Brain microvascular endothelial cell (primary cell): Measurements from ENCODE around the gene TMEM135.

Experiments used
- DNase-seq: peaks from one replicate; pipeline ENCODE4 v3.0.0-alpha.2; 2020
- H3K27ac ChIP-seq: fragments of 250-450 bp; sonication (Bioruptor Pico); 2 replicates; pipeline ENCODE4 v1.5.1; 2020; ENCODE audit warnings: mild to moderate bottlenecking, moderate library complexity
- H3K27me3 ChIP-seq: fragments of 250-450 bp; sonication (Bioruptor Pico); replicated peaks from 2 replicates; pipeline ENCODE4 v1.5.1; 2020; ENCODE audit warnings: mild to moderate bottlenecking
- H3K36me3 ChIP-seq: fragments of 250-450 bp; sonication (Bioruptor Pico); replicated peaks from 2 replicates; pipeline ENCODE4 v1.5.1; 2020; ENCODE audit warnings: mild to moderate bottlenecking
- H3K4me3 ChIP-seq: 2 replicates; pipeline ENCODE4 v1.5.1; 2011; ENCODE audit warnings: low read depth, mild to moderate bottlenecking, control low read depth, low read length, moderate library complexity
- in situ Hi-C: cut with HindIII; loops from 2 replicates; pipeline ENCODE4 v1.10.0; 2017; ENCODE audit warnings: low sequenced_read_pairs, low pct_ligation_motif_present
- TF ChIP-seq, protein P1 (sequence below): IDR thresholded peaks from 2 replicates; pipeline ENCODE4 v1.5.1; 2011; ENCODE audit warnings: low read depth, mild to moderate bottlenecking, moderate library complexity, low read length, control low read depth, inconsistent platforms; ENCODE audit errors: missing control alignments

TMEM135 gene

DNA sequence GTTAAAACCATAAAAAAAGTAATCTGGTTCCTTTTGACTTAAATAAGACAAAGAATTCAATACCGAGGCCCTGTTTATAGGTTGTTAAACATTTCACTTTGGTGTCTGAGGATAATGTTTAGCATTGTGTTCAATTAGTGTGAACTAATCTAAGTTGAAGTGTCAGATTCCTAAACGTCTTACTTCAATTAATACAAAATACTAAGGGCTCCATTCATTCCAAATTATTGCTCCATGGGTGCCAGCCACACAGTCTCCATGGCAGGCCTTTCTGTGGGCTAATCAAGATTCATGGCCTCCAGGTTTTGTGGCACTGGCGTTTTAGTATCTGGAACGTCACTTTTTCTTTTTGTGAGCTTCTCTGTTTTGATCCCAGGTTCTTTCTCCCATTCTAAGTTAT is 89.4 kb downstream of the TMEM135 start:
- no peaks in the 10 kb centered on the region for H3K36me3 ChIP-seq
- no peak for DNase-seq
- TF ChIP-seq, protein P1, sequence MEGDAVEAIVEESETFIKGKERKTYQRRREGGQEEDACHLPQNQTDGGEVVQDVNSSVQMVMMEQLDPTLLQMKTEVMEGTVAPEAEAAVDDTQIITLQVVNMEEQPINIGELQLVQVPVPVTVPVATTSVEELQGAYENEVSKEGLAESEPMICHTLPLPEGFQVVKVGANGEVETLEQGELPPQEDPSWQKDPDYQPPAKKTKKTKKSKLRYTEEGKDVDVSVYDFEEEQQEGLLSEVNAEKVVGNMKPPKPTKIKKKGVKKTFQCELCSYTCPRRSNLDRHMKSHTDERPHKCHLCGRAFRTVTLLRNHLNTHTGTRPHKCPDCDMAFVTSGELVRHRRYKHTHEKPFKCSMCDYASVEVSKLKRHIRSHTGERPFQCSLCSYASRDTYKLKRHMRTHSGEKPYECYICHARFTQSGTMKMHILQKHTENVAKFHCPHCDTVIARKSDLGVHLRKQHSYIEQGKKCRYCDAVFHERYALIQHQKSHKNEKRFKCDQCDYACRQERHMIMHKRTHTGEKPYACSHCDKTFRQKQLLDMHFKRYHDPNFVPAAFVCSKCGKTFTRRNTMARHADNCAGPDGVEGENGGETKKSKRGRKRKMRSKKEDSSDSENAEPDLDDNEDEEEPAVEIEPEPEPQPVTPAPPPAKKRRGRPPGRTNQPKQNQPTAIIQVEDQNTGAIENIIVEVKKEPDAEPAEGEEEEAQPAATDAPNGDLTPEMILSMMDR: no peak
- H3K27me3 ChIP-seq: no peaks in the 10 kb centered on the region
- no peak overlapping the region for H3K27ac ChIP-seq
- in situ Hi-C loops: no loop called here
- H3K4me3 ChIP-seq: no peak overlapping the region

DNA sequence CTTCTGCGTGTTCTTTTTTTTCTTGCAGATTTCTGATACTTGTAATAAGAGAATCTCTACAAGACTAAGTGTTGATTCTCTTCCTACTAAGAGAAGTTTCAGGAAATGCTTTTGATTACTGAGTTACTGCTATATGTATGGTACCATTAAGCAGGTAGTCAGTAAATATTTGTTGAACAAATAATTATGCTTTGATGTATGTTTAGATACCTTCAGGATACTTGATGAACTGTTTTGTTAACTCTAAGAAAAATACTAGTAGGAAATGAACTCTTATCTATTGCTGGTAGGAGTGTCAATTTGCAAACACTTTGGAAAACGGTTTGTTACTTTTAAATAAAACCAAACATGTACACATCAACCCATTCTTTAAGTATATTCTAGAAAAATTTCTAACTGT is 90.6 kb downstream of the TMEM135 start:
- in situ Hi-C loops: no loop called here
- Histone ChIP-seq H3K36me3 (no peaks in the 10 kb centered on the region), H3K27ac (no peak overlapping the region), H3K27me3 (no peaks in the 10 kb centered on the region), H3K4me3 (no peak overlapping the region)
- no peak for DNase-seq
- TF ChIP-seq, protein P1: no peak

DNA sequence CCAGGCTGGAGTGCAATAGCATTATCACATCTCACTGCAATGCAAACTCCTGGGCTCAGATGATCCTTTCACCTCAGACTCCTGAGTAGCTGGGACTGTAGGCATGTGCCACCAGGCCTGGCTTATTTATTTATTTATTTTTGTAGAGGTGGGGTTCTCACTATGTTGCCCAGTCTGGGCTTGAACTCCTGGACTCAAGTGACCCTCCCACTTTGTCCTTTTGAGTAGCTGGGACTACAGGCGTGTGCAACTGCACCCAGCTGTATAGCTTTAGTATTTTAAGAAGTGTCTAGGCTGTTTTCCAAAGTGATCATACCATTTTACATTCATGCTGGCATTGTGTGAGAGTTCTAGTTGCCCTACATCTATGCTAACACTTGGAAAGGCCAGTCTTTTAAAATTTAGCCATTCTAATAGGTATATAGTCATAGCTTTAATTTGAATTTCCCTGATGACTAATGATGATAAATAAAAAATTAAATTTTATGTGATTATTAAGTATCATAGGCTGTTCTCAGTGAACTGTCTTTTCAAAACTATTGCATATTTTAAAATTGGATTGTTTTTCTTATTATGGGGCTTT is 96.9 kb downstream of the TMEM135 start:
- Histone ChIP-seq H3K36me3 (no peaks in the 10 kb centered on the region), H3K27me3 (no peaks in the 10 kb centered on the region), H3K4me3 (no peak overlapping the region), H3K27ac (no peak overlapping the region)
- in situ Hi-C loops: no loop called here
- DNase-seq: no peak
- TF ChIP-seq, protein P1: no peak

DNA sequence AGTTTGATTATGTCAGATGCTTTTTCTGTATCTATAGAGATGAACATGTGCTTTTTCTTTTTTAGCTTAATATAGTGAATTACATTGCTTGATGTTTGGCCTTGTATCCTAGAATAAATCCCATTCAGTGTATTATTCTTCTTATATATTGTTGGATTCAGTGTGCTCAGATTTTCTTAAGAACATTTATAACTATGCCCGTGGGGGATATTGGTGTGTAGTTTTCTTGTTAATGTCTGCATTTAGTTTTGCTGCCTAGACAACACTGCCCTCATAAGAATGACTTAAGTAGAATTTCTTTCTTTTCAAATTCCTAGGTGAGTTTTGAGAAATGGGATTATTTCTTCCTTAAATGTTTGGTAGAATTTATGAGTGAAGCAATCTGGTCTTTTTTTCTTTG is 98.5 kb downstream of the TMEM135 start:
- TF ChIP-seq, protein P1: no peak
- DNase-seq: no peak
- Histone ChIP-seq H3K27me3 (no peaks in the 10 kb centered on the region), H3K36me3 (no peaks in the 10 kb centered on the region), H3K4me3 (no peak overlapping the region), H3K27ac (no peak overlapping the region)
- in situ Hi-C loops: no loop called here

DNA sequence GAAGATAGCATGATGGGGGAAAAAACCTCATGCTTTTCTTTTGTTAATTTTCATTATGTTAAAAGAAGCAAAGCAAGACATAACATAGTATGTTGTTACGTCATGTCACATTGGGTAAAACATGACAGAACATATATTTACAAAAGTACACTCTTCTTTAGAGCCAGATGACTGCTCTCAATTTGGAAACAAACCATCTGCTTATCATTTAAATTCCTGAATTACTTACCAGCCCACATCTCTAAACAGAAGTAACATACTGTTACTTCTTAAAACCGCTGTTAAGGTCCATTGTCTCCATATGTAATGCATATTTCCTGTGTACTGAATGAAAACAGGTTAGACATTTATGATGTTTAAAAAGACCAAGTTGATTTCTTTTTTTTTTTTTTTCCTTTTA is 100.0 kb downstream of the TMEM135 start:
- Histone ChIP-seq H3K36me3 (no peaks in the 10 kb centered on the region), H3K27me3 (no peaks in the 10 kb centered on the region), H3K27ac (no peak overlapping the region), H3K4me3 (no peak overlapping the region)
- no peak for DNase-seq
- in situ Hi-C loops: no loop called here
- TF ChIP-seq, protein P1: no peak

DNA sequence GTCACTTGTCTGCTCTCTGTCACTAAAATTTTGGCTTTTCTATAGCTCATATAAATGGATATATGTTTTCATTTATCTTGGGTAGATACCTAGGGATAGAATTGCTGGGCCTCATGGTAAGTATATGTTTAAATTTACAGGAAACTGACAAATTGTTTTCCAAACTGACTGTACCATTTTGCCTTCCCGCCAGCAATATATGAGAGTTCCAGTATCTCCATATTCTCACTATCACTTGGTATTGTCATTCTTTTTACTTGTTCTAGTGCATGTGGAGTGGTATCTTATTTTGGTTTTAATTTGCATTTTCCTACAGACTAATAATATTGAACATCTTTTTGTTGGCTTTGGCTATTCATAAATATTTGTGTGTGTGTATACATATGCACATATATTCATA is 101.7 kb downstream of the TMEM135 start:
- H3K27me3 ChIP-seq: no peaks in the 10 kb centered on the region
- H3K36me3 ChIP-seq: no peaks in the 10 kb centered on the region
- in situ Hi-C loops: no loop called here
- TF ChIP-seq, protein P1: no peak
- no peak for DNase-seq
- no peak overlapping the region for H3K4me3 ChIP-seq
- H3K27ac ChIP-seq: no peak overlapping the region
